Left renal pelvis (tissue), 4 donors: ENCODE measurements around the gene ARFRP1. TPM values are rescaled to one million over a fixed set of nuclear protein-coding genes. Genes with fewer than 3 reads are reported as not detected.

Experiments used
- DNase-seq, 4 donors: peaks; one replicate each; pipeline ENCODE4 v3.0.0-alpha.2; 2013; ENCODE audit warnings: low read depth in 4 of 4, low spot score in 3 of 4
- polyA plus RNA-seq, 4 donors: library from polyadenylated mRNA; unstranded; fragments of 120-200 nt; gene quantifications; one replicate each; pipeline ENCODE4 v1.2.1, GENCODE V29; 2013; ENCODE audit not compliant: insufficient read length in 4 of 4

ARFRP1 gene
- polyA plus RNA-seq, 4 donors = 28.0 to 38.1 (median 33.5) TPM

GRCh38 chr20:63744158-63744557 is 36.4 kb upstream of the ARFRP1 start:
- no peak for DNase-seq

- no peak for DNase-seq
Measured at GRCh38 chr20:63743210-63743970, 35.6 kb upstream of the ARFRP1 start.

- DNase-seq = no peak
Measured at GRCh38 chr20:63742381-63743024, 34.7 kb upstream of the ARFRP1 start.

- DNase-seq = no peak
Measured at GRCh38 chr20:63741676-63742380, 34.1 kb upstream of the ARFRP1 start.

GRCh38 chr20:63741354-63741675 is 33.5 kb upstream of the ARFRP1 start:
- no peak for DNase-seq

- peak; percentile 67 to 77 (median 74) for DNase-seq
Measured at GRCh38 chr20:63740627-63741353, 33.0 kb upstream of the ARFRP1 start.

GRCh38 chr20:63740070-63740626 is 32.4 kb upstream of the ARFRP1 start:
- DNase-seq = no peak

- DNase-seq = peak; percentile 53 to 81 (median 76)
Measured at GRCh38 chr20:63739130-63740069, 31.6 kb upstream of the ARFRP1 start, which contains the start of gene SLC2A4RG. TSS of gene SLC2A4RG (plus strand) at chr20:63739776. CDS start at chr20:63739913, 137 bp downstream.

GRCh38 chr20:63738687-63739129 is 30.9 kb upstream of the ARFRP1 start:
- no peak for DNase-seq

- no peak for DNase-seq
Measured at GRCh38 chr20:63737945-63738686, 30.3 kb upstream of the ARFRP1 start.

- no peak for DNase-seq
Measured at GRCh38 chr20:63737695-63737944, 29.8 kb upstream of the ARFRP1 start.

- DNase-seq = no peak
Measured at GRCh38 chr20:63736893-63737694, 29.3 kb upstream of the ARFRP1 start.

GRCh38 chr20:63735859-63736718 is 28.3 kb upstream of the ARFRP1 start, which contains the start of gene LIME1:
TSS of gene LIME1 (plus strand) at chr20:63736664. CDS start at chr20:63737550, 886 bp downstream.
- DNase-seq = no peak

- no peak for DNase-seq
Measured at GRCh38 chr20:63734946-63735858, 27.4 kb upstream of the ARFRP1 start.

- DNase-seq = no peak
Measured at GRCh38 chr20:63734111-63734945, 26.6 kb upstream of the ARFRP1 start.
